HG02798 (cell line): ENCODE results near the gene EIF4EBP2.
A peak's percentile ranks its signal among the peaks of the same experiment; 100 is the strongest.

Experiments
- ATAC-seq: cut with Tn5 transposase; IDR thresholded peaks from one replicate; pipeline ENCODE4 v1.9.1; 2021; ENCODE audit warnings: mild to moderate bottlenecking; ENCODE audit not compliant: unreplicated experiment, poor library complexity

Gene EIF4EBP2

DNA sequence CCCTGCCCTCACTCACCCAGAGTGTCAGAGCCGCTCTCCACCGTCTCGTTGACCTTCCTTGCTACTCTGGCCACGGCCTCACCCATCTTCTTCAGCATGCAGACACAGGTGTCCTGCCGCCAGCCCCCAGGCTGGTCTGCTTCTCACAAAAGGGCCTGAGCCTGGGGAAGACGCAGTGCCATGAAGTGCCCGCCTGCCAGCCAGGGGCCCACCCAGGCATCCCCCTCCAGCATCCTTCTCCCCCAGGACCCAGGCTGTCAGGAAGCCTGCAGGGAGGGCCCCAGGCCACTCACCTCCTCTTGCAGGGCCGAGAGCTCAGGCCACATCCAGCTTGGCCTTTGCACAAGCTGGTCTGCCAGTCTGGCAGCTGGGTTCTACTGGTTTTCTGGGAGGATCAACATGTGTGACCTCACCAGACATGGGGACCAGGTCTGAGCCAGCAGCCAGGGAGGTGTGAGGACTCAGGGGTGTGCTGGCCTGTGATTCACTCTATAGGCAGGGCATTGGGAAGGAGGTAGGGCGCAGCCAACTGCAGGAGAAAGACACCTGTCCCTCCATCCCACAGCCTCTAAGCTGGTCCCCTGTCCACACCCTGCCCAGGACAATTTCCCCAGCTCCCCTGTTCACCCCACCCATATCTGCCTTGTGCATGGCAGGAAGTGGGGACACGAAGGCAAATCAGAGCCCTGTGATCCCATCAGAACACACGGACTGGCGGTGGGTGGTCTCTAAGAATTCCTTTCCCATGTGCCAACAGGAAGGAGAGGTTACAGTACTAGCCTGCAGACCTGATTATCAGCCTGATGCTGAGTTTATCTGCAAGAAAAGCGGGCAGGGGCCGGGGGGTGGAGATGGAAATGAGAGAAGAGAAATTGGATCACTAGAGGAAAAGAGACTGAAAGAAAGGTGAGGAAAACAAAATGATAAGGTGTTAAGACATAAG, 27.2 kb upstream of the EIF4EBP2 start:
- no peak for ATAC-seq

GRCh38 chr10:70378122-70378521, 25.8 kb upstream of the EIF4EBP2 start:
- no peak for ATAC-seq

DNA sequence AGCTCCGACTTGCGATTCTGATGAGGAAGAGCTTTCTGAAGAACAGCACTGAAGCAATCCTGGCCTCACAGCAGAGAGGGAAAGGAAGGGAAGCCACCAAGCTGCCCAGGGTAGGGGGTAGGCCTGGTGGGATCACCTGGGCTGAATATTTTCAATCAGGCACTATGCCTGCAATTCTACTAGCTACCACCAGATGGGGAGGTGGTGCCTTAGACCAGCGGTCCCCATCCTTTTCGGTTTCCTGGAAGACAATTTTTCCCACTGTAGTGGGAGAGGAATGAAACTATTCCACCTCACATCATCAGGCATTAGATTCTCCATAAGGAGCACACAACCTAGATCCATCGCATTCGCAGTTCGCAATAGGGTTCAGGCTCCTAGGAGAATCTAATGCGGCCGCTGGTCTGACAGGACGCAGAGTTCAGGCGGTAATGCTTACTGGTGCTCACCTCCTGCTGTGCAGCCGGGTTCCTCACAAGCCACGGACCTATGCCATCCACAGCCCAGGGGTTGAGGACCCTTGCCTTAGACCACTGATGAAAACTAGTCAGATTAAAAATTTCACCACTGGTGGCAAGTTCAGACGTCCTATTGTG, 24.3 kb upstream of the EIF4EBP2 start:
- ATAC-seq, result no peak

DNA sequence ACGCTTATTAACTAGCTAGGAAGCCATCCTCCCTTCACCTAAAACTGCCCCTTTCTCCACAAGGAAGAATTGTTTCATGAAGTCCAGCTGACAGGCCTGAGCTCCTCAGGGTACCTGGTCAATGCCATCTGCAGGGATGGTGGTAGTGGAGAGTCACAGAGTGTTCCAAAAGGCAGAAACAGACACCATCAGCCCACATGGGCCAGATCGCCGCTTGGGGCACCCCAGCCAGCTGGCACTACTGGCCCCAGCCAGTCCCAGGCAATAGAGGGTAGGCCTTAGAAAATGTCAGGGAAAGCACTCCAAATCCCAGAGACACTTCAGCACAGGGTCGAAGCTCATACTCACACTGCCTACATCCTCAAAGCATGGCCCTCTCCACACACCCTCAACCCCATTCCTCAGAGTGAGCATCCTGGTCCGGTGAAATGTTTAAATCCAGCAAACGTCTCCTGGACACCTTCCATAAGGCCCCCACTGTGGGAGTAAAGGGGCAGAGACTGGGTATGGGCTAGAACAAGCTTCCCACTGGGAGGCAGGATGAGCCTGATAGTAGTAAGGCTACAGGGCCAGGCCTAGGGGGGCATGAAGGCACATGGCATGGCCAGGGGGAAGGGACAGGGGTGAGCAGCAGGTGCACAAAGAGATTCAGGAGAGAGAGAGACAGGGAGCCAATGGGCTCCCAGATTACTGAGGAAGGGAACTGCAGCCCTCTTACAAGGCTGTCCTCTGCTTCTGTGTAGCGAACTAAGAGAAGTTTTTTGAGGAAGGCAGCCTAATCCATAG, 23.4 kb upstream of the EIF4EBP2 start:
- no peak for ATAC-seq

DNA sequence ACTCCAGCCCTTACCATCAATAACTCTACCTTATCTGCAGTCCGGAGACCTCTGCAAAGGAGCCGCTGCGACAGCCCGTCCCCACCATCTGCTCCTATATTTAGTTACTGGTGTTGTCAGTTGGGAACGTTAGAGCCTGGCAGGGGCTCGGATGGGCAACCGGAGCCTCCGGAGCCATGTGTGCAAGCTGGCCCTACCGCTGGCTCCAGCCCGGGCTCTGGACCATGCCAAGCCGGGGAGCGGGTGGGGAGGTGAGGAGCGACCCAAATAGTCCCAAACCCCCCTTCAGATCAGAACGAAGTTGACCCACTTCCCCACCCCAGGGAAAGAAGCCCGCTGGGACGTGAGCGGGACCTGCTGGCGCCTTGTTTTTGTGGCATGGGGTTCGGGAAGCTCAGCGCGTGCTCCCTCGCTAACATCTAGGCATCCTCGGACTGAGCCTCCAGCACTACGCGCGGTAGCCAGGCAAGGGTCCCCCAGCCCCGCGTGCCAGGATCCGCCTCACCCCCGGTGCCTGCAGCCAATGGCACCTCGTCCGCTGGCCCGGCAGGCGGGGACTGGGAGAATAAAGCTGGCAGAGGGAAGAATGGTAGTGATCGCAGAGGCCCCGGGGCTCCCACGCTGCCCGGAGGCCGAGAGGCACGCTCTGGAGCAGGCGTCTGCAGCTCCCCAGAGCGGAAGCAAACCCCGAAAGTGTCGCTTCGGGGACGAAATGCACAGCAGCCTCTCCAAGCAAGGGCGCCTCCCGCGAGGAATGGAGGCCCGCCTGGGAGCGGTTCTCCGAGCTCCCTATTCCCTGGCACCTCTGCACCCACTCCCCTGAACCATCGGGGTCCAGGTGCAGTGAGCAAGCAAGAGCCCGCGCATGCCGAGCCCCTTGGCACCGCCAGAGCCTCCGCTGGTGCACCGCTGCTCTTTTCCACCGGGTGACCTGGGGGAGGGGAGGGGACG, 22.2 kb upstream of the EIF4EBP2 start:
- ATAC-seq, result peak; percentile 32

- ATAC-seq, result no peak
Measured at GRCh38 chr10:70391654-70392053, 12.3 kb upstream of the EIF4EBP2 start.

- ATAC-seq, result no peak
Measured at GRCh38 chr10:70396140-70396539, 7.8 kb upstream of the EIF4EBP2 start.

DNA sequence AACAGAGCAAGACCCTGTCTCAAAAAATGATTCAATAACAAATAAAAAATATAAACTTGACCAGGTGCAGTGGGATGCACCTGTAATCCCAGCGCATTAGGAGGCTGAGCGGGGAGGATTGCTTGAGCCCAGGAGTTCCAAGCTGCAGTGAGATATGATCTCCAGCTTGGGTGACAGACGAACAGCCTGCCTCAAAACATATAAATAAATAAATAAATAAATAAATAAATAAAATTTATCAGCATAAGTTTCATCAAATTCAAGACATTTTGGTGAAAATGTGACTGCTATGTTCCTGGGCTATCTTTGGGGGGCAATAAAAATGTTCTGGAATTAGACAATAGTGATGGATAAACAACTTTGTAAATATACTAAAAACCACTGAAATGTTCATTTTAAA, 4.8 kb upstream of the EIF4EBP2 start:
- no peak for ATAC-seq

- no peak for ATAC-seq
Measured at GRCh38 chr10:70403483-70404035, 386 bp upstream of the EIF4EBP2 start.

DNA sequence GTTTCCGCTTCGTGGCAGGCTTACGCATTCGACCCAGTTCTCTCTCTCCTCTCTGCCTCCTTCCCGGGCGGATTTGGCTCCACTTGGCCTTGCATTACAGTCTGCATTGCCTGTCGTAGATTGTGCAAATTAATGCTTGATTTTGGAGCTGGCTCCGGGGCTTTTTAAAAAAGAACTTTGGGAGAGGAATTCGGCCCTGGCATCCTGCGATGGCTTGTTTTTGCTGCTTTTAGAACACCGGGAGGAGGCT, 767 bp downstream of the EIF4EBP2 start:
- ATAC-seq, result no peak

DNA sequence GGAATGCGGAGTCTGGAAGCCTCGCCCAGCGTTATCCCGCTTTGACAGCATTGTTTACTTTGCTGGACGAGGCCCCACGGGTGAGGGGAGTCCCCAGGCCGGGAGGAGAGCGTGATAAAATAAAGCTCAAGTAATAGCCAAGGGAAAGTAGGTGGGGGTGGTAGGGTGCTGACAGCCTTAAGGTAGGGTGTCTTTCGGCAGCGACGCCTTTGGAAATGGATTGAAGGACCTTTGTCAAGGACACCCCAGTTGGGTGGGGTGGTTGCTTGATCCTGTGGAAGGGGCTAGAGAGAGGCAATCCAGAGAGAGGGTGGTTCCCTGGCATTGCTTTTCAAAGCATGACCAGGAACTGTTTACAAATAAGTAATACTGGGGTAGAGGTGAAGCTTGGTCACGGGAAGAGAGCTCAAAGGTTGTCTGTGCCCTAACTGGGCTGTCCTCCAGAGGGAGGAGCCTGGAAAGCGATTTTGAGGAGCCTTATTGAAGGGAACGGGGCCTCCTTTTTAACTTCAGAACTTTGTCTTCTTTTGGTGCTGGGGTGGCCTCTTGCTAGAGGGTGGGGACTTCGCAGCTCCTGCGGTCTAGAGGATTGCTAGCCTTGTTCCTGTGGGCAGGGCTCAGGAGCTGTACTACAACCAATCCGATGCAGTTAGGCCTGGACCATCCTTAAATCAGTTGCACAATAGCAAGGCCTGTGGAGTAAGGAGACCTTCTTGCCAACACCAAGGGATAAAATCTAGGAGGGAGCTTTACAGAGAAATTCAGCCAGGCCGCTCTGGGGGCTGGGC, 1.3 kb downstream of the EIF4EBP2 start:
- ATAC-seq, result no peak

DNA sequence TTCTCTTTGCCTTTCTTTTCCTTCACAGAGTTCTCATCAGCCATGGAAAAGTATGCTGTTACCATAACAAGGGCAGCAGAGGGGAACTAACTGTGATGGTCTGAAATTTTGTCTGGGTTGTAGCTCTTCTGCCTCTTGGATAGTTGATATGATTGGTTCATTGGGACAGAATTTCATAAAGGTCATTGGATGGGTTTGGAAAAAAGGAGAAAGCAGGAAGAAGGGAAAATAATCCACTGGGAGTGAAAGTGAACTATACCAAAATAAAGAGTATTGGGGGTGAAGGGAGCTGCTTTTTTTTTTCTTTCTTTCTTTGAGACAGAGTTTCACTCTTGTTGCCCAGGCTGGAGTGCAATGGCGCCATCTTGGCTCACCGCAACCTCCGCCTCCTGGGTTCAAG, 5.8 kb downstream of the EIF4EBP2 start:
- ATAC-seq, result no peak

DNA sequence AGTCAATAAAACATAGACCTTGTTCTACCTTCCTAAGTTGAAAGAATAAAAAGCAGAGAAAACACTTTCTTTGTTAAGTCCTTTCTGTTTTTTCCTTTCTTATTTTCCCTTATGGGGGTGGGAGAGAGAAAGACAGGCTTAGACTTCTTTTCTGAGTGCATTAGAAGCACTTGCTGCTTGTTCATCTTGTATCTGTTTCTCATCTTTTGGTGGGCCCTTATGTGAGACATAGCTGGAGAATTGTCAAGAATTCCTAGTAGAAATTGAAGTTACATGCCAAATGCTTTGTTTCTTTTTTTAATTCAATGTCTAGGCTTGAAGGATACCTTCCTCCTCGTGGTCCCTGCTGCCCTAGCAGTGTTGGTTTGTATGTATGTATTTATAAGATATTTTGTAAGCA, 6.7 kb downstream of the EIF4EBP2 start:
- ATAC-seq, result no peak

DNA sequence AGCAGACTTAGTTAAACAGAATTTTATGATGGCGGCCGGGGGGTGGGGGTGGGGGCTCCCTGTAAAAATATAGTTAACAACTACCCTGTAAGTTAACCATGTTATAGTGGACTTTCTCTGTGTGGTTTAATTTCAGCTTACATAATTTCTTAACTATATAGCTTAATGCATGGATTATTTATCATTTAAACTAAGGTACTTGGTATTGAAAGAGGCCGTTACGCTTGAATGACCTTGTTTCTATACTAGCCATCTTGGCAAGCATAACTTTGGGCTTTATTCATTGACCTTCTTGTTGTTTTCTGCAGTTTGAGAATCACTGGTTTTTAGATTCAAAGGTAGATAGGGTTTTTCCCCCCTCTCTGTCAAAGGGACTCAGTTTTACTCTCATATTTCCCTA, 8.4 kb downstream of the EIF4EBP2 start:
- no peak for ATAC-seq

GRCh38 chr10:70417568-70417967, 13.6 kb downstream of the EIF4EBP2 start:
- no peak for ATAC-seq

- no peak for ATAC-seq
Measured at GRCh38 chr10:70418229-70418628, 14.3 kb downstream of the EIF4EBP2 start.

DNA sequence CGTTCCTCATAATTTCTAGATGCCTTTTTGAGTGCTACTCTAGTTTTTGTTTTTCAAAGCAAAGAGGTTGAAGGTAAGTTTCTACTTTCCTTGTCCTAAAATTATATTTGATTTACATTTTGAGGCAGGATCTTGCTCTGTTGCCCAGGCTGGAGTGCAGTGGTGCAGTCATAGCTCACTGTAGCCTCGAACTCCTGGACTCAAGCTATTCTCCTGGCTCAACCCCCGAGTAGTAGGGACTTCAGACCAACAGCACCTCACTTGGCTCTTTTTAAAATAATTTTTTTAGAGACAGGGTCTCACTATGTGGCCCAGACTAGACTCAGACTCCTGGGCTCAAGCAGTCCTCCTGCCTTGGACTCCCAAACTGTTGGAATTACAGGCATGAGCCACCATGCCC, 14.8 kb downstream of the EIF4EBP2 start:
- ATAC-seq, result no peak

DNA sequence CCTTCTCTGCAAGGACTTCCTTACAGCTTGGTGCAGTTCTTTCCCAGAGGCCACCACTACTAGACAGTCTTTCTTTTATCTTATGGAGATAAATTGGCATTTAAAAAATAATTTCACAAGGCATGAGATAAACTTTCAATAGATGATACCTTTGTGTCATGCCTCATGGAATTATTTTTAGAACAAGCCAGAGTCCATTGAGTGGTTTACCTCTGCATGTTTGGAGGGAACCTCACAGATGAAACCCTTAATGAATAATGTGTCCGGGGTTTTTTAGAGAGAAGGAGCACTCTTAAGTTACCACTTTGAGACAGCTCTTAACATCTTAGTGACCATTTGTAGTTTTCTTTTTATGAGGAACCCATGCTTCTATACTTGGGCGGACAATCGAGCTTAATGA, 20.4 kb downstream of the EIF4EBP2 start:
- no peak for ATAC-seq

GRCh38 chr10:70425096-70425495, 21.2 kb downstream of the EIF4EBP2 start:
- ATAC-seq, result no peak
